Measurements from ENCODE around the gene FARP1. TPM values are rescaled to one million over a fixed set of nuclear protein-coding genes. Genes with fewer than 3 reads are reported as not detected.
A peak's percentile ranks its signal among the peaks of the same experiment; 100 is the strongest.

The FARP1 gene
- total and polyA plus RNA-seq, 2 of the 13 experiments (the other 11 are each of a cell fraction or from before 2014, with no cell fraction given): 70.6 to 126 TPM

DNA sequence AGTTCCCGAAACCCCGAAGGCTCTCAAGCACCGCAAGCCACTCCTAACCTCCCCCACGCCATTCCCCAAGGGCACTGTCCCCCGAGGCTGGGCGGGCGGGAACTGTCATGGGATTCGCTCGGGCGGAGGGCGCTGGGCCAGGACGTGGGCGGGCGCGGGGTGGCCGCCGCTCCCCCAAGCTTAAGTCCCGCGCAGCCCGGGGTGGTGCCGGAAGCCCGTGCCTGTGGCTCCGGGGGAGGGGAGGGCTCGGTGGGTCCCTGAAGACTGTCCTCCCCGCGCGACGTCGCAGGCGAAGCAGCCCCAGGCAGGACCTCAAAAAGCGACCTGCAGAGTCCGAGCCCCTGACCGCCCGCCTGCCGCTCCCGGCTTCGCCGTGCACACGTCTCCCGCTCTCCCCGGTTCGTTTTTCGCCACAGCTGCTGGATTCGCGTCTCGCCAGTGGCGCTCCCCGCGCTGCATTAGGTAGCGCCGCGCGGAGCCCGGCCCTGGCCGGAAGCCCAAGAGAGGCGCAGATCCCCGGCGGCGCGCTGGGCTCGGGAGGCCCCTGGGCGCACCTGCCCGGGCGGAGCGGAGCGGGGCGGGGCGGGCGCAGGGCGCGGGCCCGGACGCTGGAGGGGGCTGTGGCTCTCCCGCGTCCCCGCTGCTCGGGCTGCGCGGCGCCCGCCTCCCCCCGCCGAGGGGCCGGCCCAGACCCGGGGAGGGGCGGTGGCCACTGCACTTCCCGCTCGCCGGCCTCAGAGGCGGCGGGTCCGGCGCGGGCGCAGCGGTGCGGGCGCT lies at the start of gene FARP1 (continued):
- TF ChIP-seq, protein P1, sequence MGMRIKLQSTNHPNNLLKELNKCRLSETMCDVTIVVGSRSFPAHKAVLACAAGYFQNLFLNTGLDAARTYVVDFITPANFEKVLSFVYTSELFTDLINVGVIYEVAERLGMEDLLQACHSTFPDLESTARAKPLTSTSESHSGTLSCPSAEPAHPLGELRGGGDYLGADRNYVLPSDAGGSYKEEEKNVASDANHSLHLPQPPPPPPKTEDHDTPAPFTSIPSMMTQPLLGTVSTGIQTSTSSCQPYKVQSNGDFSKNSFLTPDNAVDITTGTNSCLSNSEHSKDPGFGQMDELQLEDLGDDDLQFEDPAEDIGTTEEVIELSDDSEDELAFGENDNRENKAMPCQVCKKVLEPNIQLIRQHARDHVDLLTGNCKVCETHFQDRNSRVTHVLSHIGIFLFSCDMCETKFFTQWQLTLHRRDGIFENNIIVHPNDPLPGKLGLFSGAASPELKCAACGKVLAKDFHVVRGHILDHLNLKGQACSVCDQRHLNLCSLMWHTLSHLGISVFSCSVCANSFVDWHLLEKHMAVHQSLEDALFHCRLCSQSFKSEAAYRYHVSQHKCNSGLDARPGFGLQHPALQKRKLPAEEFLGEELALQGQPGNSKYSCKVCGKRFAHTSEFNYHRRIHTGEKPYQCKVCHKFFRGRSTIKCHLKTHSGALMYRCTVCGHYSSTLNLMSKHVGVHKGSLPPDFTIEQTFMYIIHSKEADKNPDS (CRISPR knock-in tag; IDR thresholded peaks at IDR 0.05): peak; percentile 88; the same call in 1 of the 2 replicates
- no peak for TF ChIP-seq CREB1 (IDR thresholded peaks at IDR 0.05)
- no peak for TF ChIP-seq CREB1 (CRISPR knock-in tag; IDR thresholded peaks at IDR 0.05)
- TF ChIP-seq ZNF24 (IDR thresholded peaks at IDR 0.05): no peak
- TF ChIP-seq, protein P2, sequence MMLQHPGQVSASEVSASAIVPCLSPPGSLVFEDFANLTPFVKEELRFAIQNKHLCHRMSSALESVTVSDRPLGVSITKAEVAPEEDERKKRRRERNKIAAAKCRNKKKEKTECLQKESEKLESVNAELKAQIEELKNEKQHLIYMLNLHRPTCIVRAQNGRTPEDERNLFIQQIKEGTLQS (CRISPR knock-in tag; IDR thresholded peaks at IDR 0.05): no peak
- TF ChIP-seq SOX6 (IDR thresholded peaks at IDR 0.05): no peak
- TF ChIP-seq SOX6 (CRISPR knock-in tag; IDR thresholded peaks at IDR 0.05): peak; percentile 63
- peak; percentile 84; the same call in 1 of the 2 replicates for TF ChIP-seq ZNF891 (CRISPR knock-in tag; IDR thresholded peaks at IDR 0.05)
- no peak for TF ChIP-seq HCFC1 (IDR thresholded peaks at IDR 0.05; ENCODE audit: low read depth, low read length)
- no peak for TF ChIP-seq CBX5 (CRISPR knock-in tag; IDR thresholded peaks at IDR 0.05; ENCODE audit: borderline replicate concordance)
- TF ChIP-seq ZNF546 (CRISPR knock-in tag; conservative IDR thresholded peaks at IDR 0.05): no peak; the same call in 1 of the 2 replicates
- TF ChIP-seq TOPORS (CRISPR knock-in tag; IDR thresholded peaks at IDR 0.05): 0 out of 2 replicates have a peak, but pooled peaks have one; percentile 28
- TF ChIP-seq, protein P3, sequence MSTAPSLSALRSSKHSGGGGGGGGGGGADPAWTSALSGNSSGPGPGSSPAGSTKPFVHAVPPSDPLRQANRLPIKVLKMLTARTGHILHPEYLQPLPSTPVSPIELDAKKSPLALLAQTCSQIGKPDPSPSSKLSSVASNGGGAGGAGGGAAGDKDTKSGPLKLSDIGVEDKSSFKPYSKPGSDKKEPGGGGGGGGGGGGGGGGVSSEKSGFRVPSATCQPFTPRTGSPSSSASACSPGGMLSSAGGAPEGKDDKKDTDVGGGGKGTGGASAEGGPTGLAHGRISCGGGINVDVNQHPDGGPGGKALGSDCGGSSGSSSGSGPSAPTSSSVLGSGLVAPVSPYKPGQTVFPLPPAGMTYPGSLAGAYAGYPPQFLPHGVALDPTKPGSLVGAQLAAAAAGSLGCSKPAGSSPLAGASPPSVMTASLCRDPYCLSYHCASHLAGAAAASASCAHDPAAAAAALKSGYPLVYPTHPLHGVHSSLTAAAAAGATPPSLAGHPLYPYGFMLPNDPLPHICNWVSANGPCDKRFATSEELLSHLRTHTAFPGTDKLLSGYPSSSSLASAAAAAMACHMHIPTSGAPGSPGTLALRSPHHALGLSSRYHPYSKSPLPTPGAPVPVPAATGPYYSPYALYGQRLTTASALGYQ (CRISPR knock-in tag; IDR thresholded peaks at IDR 0.05): peak; percentile 66
- peak; percentile 74; the same call in 1 of the 2 replicates for TF ChIP-seq ZNF446 (CRISPR knock-in tag; IDR thresholded peaks at IDR 0.05)
- peak; percentile 79 for TF ChIP-seq NKX3-1 (CRISPR knock-in tag; IDR thresholded peaks at IDR 0.05)
- TF ChIP-seq, protein P4, sequence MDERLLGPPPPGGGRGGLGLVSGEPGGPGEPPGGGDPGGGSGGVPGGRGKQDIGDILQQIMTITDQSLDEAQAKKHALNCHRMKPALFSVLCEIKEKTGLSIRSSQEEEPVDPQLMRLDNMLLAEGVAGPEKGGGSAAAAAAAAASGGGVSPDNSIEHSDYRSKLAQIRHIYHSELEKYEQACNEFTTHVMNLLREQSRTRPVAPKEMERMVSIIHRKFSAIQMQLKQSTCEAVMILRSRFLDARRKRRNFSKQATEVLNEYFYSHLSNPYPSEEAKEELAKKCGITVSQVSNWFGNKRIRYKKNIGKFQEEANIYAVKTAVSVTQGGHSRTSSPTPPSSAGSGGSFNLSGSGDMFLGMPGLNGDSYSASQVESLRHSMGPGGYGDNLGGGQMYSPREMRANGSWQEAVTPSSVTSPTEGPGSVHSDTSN (CRISPR knock-in tag; IDR thresholded peaks at IDR 0.05): no peak
- TF ChIP-seq EEA1 (CRISPR knock-in tag; IDR thresholded peaks at IDR 0.05; ENCODE audit: borderline replicate concordance): peak; percentile 79; the same call in 1 of the 2 replicates
- TF ChIP-seq ZNF251 (CRISPR knock-in tag; IDR thresholded peaks at IDR 0.05): 0 out of 2 replicates have a peak, but pooled peaks have one; percentile 80
- TF ChIP-seq, protein P5, sequence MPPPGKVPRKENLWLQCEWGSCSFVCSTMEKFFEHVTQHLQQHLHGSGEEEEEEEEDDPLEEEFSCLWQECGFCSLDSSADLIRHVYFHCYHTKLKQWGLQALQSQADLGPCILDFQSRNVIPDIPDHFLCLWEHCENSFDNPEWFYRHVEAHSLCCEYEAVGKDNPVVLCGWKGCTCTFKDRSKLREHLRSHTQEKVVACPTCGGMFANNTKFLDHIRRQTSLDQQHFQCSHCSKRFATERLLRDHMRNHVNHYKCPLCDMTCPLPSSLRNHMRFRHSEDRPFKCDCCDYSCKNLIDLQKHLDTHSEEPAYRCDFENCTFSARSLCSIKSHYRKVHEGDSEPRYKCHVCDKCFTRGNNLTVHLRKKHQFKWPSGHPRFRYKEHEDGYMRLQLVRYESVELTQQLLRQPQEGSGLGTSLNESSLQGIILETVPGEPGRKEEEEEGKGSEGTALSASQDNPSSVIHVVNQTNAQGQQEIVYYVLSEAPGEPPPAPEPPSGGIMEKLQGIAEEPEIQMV (CRISPR knock-in tag; IDR thresholded peaks at IDR 0.05; ENCODE audit: low read depth): peak; percentile 37; the same call in 1 of the 2 replicates
- TF ChIP-seq ZNF615 (CRISPR knock-in tag; IDR thresholded peaks at IDR 0.05; ENCODE audit: borderline replicate concordance): peak; percentile 84; the same call in 1 of the 2 replicates
- peak; percentile 90; the same call in 1 of the 2 replicates for TF ChIP-seq MTF2 (CRISPR knock-in tag; IDR thresholded peaks at IDR 0.05; ENCODE audit: borderline replicate concordance)
- peak; percentile 52; the same call in 1 of the 2 replicates for TF ChIP-seq MEF2D (CRISPR knock-in tag; IDR thresholded peaks at IDR 0.05)
- 0 out of 2 replicates have a peak, but pooled peaks have one; percentile 33 for TF ChIP-seq PHF20 (CRISPR knock-in tag; IDR thresholded peaks at IDR 0.05)
- no peak for TF ChIP-seq RXRA (CRISPR knock-in tag; IDR thresholded peaks at IDR 0.05)

Data from HepG2 (cell line).